IMR-90 (cell line): ENCODE data around the gene IQCB1. TPM values are rescaled to one million over a fixed set of nuclear protein-coding genes. Genes with fewer than 3 reads are reported as not detected.

Experiments
- ATAC-seq: fragments of 200-7000 bp; cut with Tn5 transposase; 2 replicates; pipeline ENCODE4 v1.9.1; 2020; ENCODE audit warnings: low read depth, mild to moderate bottlenecking, moderate library complexity
- Bru-seq: library from RNA; stranded (reverse); fragments of 400-500 nt; gene quantifications from one replicate; lab custom pipeline; 2021; lab: Mats Ljungman, UMichigan
- BruChase-seq, 2 experiments: library from RNA; stranded (reverse); fragments of 400-500 nt; gene quantifications; one replicate each; lab custom pipeline; 2021; lab: Mats Ljungman, UMichigan
- BruUV-seq: library from RNA; stranded (reverse); fragments of 400-500 nt; replicated peaks from 2 replicates; lab custom pipeline; 2021; lab: Mats Ljungman, UMichigan
- CTCF ChIA-PET: fragments of 300-600 bp; formaldehyde crosslinking; extraction: SDS; loops from one replicate; lab custom pipeline; 2021; ENCODE audit warnings: antibody characterized with exemption; lab: Yijun Ruan, JAX
- POLR2A ChIA-PET: fragments of 300-600 bp; sonication (Branson Sonifier 250); formaldehyde crosslinking; loops from one replicate; lab custom pipeline; 2022; ENCODE audit warnings: antibody characterized with exemption; ENCODE audit not compliant: unreplicated experiment; lab: Charles Lee
- DNase-seq: peaks from one replicate; pipeline ENCODE4 v3.0.0; 2013
- H2AFZ ChIP-seq: replicated peaks from 2 replicates; pipeline ENCODE3; 2013; ENCODE audit warnings: low read length, mild to moderate bottlenecking; ENCODE audit not compliant: poor library complexity
- H2AK5ac ChIP-seq: 2 replicates; pipeline ENCODE4 v1.6.1; 2013; ENCODE audit warnings: low read depth, low read length, inconsistent platforms
- H2AK9ac ChIP-seq: replicated peaks from 2 replicates; pipeline ENCODE3; 2013; ENCODE audit warnings: mild to moderate bottlenecking, low read depth, low read length, moderate library complexity; ENCODE audit not compliant: poor library complexity
- H2BK120ac ChIP-seq: 2 replicates; pipeline ENCODE4 v1.6.1; 2013; ENCODE audit warnings: low read depth, low read length, inconsistent platforms
- H2BK15ac ChIP-seq: 3 replicates; pipeline ENCODE4 v1.6.1; 2013; ENCODE audit warnings: low read depth, low read length, inconsistent platforms
- H2BK20ac ChIP-seq: 2 replicates; pipeline ENCODE4 v1.6.1; 2013; ENCODE audit warnings: low read depth, mild to moderate bottlenecking, inconsistent platforms, low read length, moderate library complexity
- H2BK5ac ChIP-seq: 2 replicates; pipeline ENCODE4 v1.6.1; 2013; ENCODE audit warnings: mild to moderate bottlenecking, low read depth, low read length, inconsistent platforms; ENCODE audit not compliant: poor library complexity, severe bottlenecking
- H3K14ac ChIP-seq: replicated peaks from 2 replicates; pipeline ENCODE4 v1.6.1; 2013; ENCODE audit warnings: low read depth, low read length, inconsistent platforms
- H3K18ac ChIP-seq: 2 replicates; pipeline ENCODE4 v1.6.1; 2013; ENCODE audit warnings: low read depth, low read length, control low read depth
- H3K23ac ChIP-seq: 2 replicates; pipeline ENCODE4 v1.6.1; 2013; ENCODE audit warnings: low read depth, low read length, inconsistent platforms
- H3K27ac ChIP-seq: 2 replicates; pipeline ENCODE4 v1.5.1; 2013; ENCODE audit warnings: mild to moderate bottlenecking, control low read depth, low read length; ENCODE audit not compliant: insufficient read depth
- H3K27me3 ChIP-seq: 2 replicates; pipeline ENCODE4 v1.6.1; 2013; ENCODE audit warnings: low read length; ENCODE audit not compliant: control insufficient read depth, insufficient read depth
- H3K36me3 ChIP-seq: 2 replicates; pipeline ENCODE4 v1.6.1; 2013; ENCODE audit warnings: low read length, mixed read lengths; ENCODE audit not compliant: control insufficient read depth, insufficient read depth
- H3K4ac ChIP-seq: 2 replicates; pipeline ENCODE4 v1.6.1; 2013; ENCODE audit warnings: low read depth, low read length, inconsistent platforms
- H3K4me1 ChIP-seq: 2 replicates; pipeline ENCODE4 v1.6.1; 2013; ENCODE audit warnings: low read length, mixed read lengths; ENCODE audit not compliant: control insufficient read depth, insufficient read depth
- H3K4me2 ChIP-seq: 2 replicates; pipeline ENCODE4 v1.6.1; 2013; ENCODE audit warnings: low read depth, mild to moderate bottlenecking, control low read depth, low read length, moderate library complexity
- H3K4me3 ChIP-seq: 2 replicates; pipeline ENCODE4 v1.5.1; 2013; ENCODE audit warnings: low read depth, mild to moderate bottlenecking, control low read depth, low read length, moderate library complexity; ENCODE audit not compliant: insufficient read depth
- H3K56ac ChIP-seq: 2 replicates; pipeline ENCODE4 v1.6.1; 2013; ENCODE audit warnings: low read length, inconsistent platforms; ENCODE audit not compliant: insufficient read depth; ENCODE audit errors: extremely low read depth
- H3K79me1 ChIP-seq, 2 experiments: 2 replicates each; pipeline ENCODE4 v1.6.1; 2013; ENCODE audit warnings: low read length in 2 of 2, inconsistent platforms in 1 of 2, low read depth in 1 of 2
- H3K9ac ChIP-seq: 2 replicates; pipeline ENCODE4 v1.6.1; 2013; ENCODE audit warnings: low read depth, low read length, control low read depth
- H3K9me1 ChIP-seq: 2 replicates; pipeline ENCODE4 v1.6.1; 2013; ENCODE audit warnings: low read length, inconsistent platforms; ENCODE audit not compliant: insufficient read depth
- H3K9me3 ChIP-seq: 2 replicates; pipeline ENCODE4 v1.6.1; 2013; ENCODE audit warnings: low read length; ENCODE audit not compliant: control insufficient read depth, insufficient read depth
- H4K20me1 ChIP-seq: 2 replicates; pipeline ENCODE4 v1.6.1; 2013; ENCODE audit warnings: low read length, inconsistent platforms; ENCODE audit not compliant: insufficient read depth
- H4K5ac ChIP-seq: 2 replicates; pipeline ENCODE4 v1.6.1; 2013; ENCODE audit warnings: mild to moderate bottlenecking, low read depth, low read length, control low read depth
- H4K8ac ChIP-seq, 2 experiments: 2 replicates each; pipeline ENCODE4 v1.6.1; 2013; ENCODE audit warnings: low read depth in 2 of 2, low read length in 2 of 2, control low read depth in 1 of 2, inconsistent platforms in 1 of 2
- H4K91ac ChIP-seq: 2 replicates; pipeline ENCODE4 v1.6.1; 2013; ENCODE audit warnings: low read depth, low read length, inconsistent platforms; ENCODE audit not compliant: insufficient read depth
- CHD1 ChIP-seq: IDR thresholded peaks from 2 replicates; pipeline ENCODE4 v1.6.1; 2012; ENCODE audit warnings: low read depth, low read length, improper control_type of control experiment
- ELK1 ChIP-seq: fragments of 150-350 bp; IDR thresholded peaks from 2 replicates; pipeline ENCODE4 v1.6.1; 2016; ENCODE audit warnings: low read depth, mild to moderate bottlenecking, low read length, moderate library complexity, borderline replicate concordance
- FOS ChIP-seq: fragments of 150-350 bp; IDR thresholded peaks from 2 replicates; pipeline ENCODE4 v1.6.1; 2016; ENCODE audit warnings: low read depth, low read length
- MAZ ChIP-seq: IDR thresholded peaks from 2 replicates; pipeline ENCODE4 v1.6.1; 2012; ENCODE audit warnings: low read depth, mild to moderate bottlenecking, low read length, improper control_type of control experiment, moderate library complexity, borderline replicate concordance
- MXI1 ChIP-seq: IDR thresholded peaks from 2 replicates; pipeline ENCODE4 v1.6.1; 2012; ENCODE audit warnings: low read depth, mild to moderate bottlenecking, low read length, moderate library complexity, borderline replicate concordance
- NFE2L2 ChIP-seq: fragments of 150-350 bp; IDR thresholded peaks from 2 replicates; pipeline ENCODE4 v1.6.1; 2016; ENCODE audit warnings: low read depth, mild to moderate bottlenecking, low read length
- POLR2A ChIP-seq: IDR thresholded peaks from 2 replicates; pipeline ENCODE4 v1.6.1; 2012; ENCODE audit warnings: mild to moderate bottlenecking, low read depth, low read length
- RAD21 ChIP-seq: IDR thresholded peaks from 2 replicates; pipeline ENCODE4 v1.6.1; 2012; ENCODE audit warnings: low read length, improper control_type of control experiment
- RCOR1 ChIP-seq: IDR thresholded peaks from 2 replicates; pipeline ENCODE4 v1.6.1; 2012; ENCODE audit warnings: mild to moderate bottlenecking, low read length, improper control_type of control experiment; ENCODE audit not compliant: insufficient replicate concordance
- RFX5 ChIP-seq: IDR thresholded peaks from 2 replicates; pipeline ENCODE4 v1.8.0; 2012; ENCODE audit warnings: low read depth, mild to moderate bottlenecking, low read length, moderate library complexity
- SMC3 ChIP-seq: fragments of 150-350 bp; IDR thresholded peaks from 2 replicates; pipeline ENCODE4 v1.6.1; 2016; ENCODE audit warnings: low read depth, mild to moderate bottlenecking, antibody characterized with exemption, low read length, moderate library complexity
- USF2 ChIP-seq: fragments of 150-350 bp; IDR thresholded peaks from 2 replicates; pipeline ENCODE4 v1.6.1; 2017; ENCODE audit warnings: mild to moderate bottlenecking, antibody characterized with exemption, low read length, low read depth
- WGBS, 2 experiments: methylation state at CpG; one replicate each; pipeline versions ENCODE4 v1.1.5 to v1.1.7; 2013; ENCODE audit warnings: missing lambda C conversion rate in 2 of 2; ENCODE audit not compliant: insufficient read length in 1 of 2; ENCODE audit errors: extremely low coverage in 2 of 2; 5-methylcytosine and 5-hydroxymethylcytosine counted together
- dilution Hi-C: fragments of 300-500 bp; cut with HindIII; formaldehyde crosslinking; loops from one replicate; pipeline ENCODE4 v1.14.3; 2018; ENCODE audit warnings: low sequenced_read_pairs; ENCODE audit not compliant: unreplicated experiment
- in situ Hi-C: fragments of 300-500 bp; cut with MboI; formaldehyde crosslinking; loops from 3 replicates; pipeline ENCODE4 v1.14.3; 2019; ENCODE audit warnings: low sequenced_read_pairs, inconsistent platforms, mixed read lengths
- intact Hi-C: fragments of 100-400 bp; cut with micrococcal nuclease; formaldehyde crosslinking; loops from 2 replicates; pipeline ENCODE4 v1.10.0; 2022
- long read RNA-seq: library from polyadenylated mRNA; unstranded; transcript quantifications from one replicate; pipeline ENCODE4 v2.0.0, GENCODE V29; 2021; ENCODE audit not compliant: unreplicated experiment
- polyA plus RNA-seq, 3 experiments: library from polyadenylated mRNA; depleted of rRNA; stranded (reverse); fragments of >200 nt; gene quantifications; 2 replicates each; pipeline ENCODE4 v1.2.3, GENCODE V29; 2012; ENCODE audit warnings: low replicate concordance in 1 of 3
- total RNA-seq: library from RNA; depleted of rRNA; stranded (reverse); fragments of >200 nt; gene quantifications from 2 replicates; pipeline ENCODE4 v1.2.3, GENCODE V29; 2012; rRNA removed

The IQCB1 gene
- 18.3 and 26.4 TPM in 2 replicates for total RNA-seq
- 9.7 and 13.5 TPM in 2 replicates for polyA plus RNA-seq (2012; rRNA removed)
- 1.5 and 2.4 TPM in 2 replicates for polyA plus RNA-seq (2012; cell fraction: cytosol; rRNA removed)
- 5.2 and 49.2 TPM in 2 replicates for polyA plus RNA-seq (2012; cell fraction: nucleus; rRNA removed; ENCODE audit: low replicate concordance)
- percentile 77 among the genes with signal in this experiment for Bru-seq, nascent RNA
- percentile 62 among the genes with signal in this experiment for BruChase-seq, experiment 1, labeled RNA remaining after a 6-hour chase
- percentile 72 among the genes with signal in this experiment for BruChase-seq, experiment 2, labeled RNA remaining after a 2-hour chase
- long read RNA-seq, transcript IQCB1-201 (15 exons, 2,594 nt), result major isoform, 8 of 17 reads
- long read RNA-seq, partial matches to known transcripts, result 3 of 17 reads
- long read RNA-seq, other reads (novel, unspliced or antisense), result 5 of 17 reads

- peak within 1 kb of the TSS; percentile 21 for H2AK9ac ChIP-seq
- BruUV-seq, result no TSS peak
- intact Hi-C loops, result loop anchor here (10.0 kb wide), 1 partner anchor 420 kb away; no protein-coding TSS in a partner anchor
- peak within 1 kb of the TSS; percentile 88 for H2AFZ ChIP-seq
- ATAC-seq (peak; percentile 100), DNase-seq (peak; percentile 94)
- peaks cover 12 to 16% of the 10 kb centered on the region in 2 experiments for H3K79me1 ChIP-seq
- POLR2A ChIA-PET, result no interaction called here
- H4K91ac ChIP-seq, result peak within 1 kb of the TSS; percentile 32; the same call in 1 of the 2 replicates
- no peaks in the 10 kb centered on the region for H4K20me1 ChIP-seq
- H3K23ac ChIP-seq, result peak within 1 kb of the TSS; percentile 95
- in situ Hi-C loops, result no loop called here
- H2BK20ac ChIP-seq, result no peak within 1 kb of the TSS
- peak within 1 kb of the TSS; percentile 78 for H3K56ac ChIP-seq
- H3K9ac ChIP-seq, result peak within 1 kb of the TSS; percentile 91
- H3K4me1 ChIP-seq, result peaks cover 2% of the 10 kb centered on the region; the same call in 1 of the 2 replicates
- peak within 1 kb of the TSS; percentile 74 to 82 for H4K8ac ChIP-seq
- H3K18ac ChIP-seq, result no peak within 1 kb of the TSS; the same call in 1 of the 2 replicates
- peak within 1 kb of the TSS; percentile 46 for H4K5ac ChIP-seq
- no peaks in the 10 kb centered on the region for H3K9me3 ChIP-seq
- H3K4me2 ChIP-seq, result peak within 1 kb of the TSS; percentile 98
- H3K4me3 ChIP-seq, result peak within 1 kb of the TSS; percentile 73
- 0% methylated on average over 21 of the region's 54 CpGs; no CpG with 5 or more reads in 1 of the 2 experiments for WGBS, 2 experiments
- H3K14ac ChIP-seq, result peak within 1 kb of the TSS; percentile 73
- dilution Hi-C loops, result no loop called here
- H3K36me3 ChIP-seq, result 0 out of 2 replicates have a peak, but pooled peaks cover 2% of the 10 kb centered on the region
- peak within 1 kb of the TSS; percentile 58 for H2BK5ac ChIP-seq
- H3K27me3 ChIP-seq, result no peaks in the 10 kb centered on the region
- H3K27ac ChIP-seq, result peak within 1 kb of the TSS; percentile 53
- peak within 1 kb of the TSS; percentile 63 for H3K4ac ChIP-seq
- 0 out of 2 replicates have a peak within 1 kb of the TSS, but pooled peaks have one; percentile 43 for H2AK5ac ChIP-seq
- 0 out of 2 replicates have a peak, but pooled peaks cover 2% of the 10 kb centered on the region for H3K9me1 ChIP-seq
- CTCF ChIA-PET, result no interaction called here
- no peak within 1 kb of the TSS for H2BK120ac ChIP-seq
- H2BK15ac ChIP-seq, result no peak within 1 kb of the TSS
- TF ChIP-seq RCOR1 (no peak), USF2 (no peak), FOS (no peak), POLR2A (peak; percentile 56; the same call in 1 of the 2 replicates), CHD1 (no peak), NFE2L2 (no peak), MXI1 (peak; percentile 78; the same call in 1 of the 2 replicates), RFX5 (no peak), MAZ (peak; percentile 47; the same call in 1 of the 2 replicates), SMC3 (no peak), ELK1 (no peak), RAD21 (no peak)
These were observed at the start of gene IQCB1, which contains the start of gene EAF2 for GRCh38 chr3:121834671-121835464. Gene IQCB1, minus strand, starts transcription at chr3:121835060. Its CDS starts 6,100 bp downstream, at chr3:121828960. Gene EAF2, plus strand, starts transcription at chr3:121835209. Its CDS starts 77 bp downstream, at chr3:121835286.
